ENCODE results near the gene RSKR. TPM values are rescaled to one million over a fixed set of nuclear protein-coding genes. Genes with fewer than 3 reads are reported as not detected.

RSKR gene
- total RNA-seq, 3 donors from 2014 or later = 10.0 to 15.1 (median 11.1) TPM

DNA sequence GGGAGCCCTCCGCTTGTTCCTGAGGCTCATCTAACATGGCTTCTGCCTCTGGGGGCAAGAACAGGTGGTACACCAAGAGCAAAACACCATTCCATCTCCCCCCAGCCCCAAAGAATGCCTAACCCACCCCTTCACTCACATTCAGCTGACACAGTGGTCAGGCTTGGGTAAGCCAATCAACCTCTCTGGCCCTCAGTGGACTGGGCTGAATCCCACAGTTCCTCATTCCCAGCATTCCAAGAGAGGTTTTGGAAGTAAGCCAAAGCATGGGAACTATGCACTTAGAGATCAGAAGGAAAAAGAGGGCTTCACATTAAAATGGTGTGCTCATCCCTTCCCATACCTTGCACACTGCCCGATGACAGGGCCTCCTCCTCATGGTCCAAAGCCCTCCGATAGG lies 50.5 kb downstream of the RSKR start:
- H3K4me3 ChIP-seq = no peak overlapping the region
- H3K4me1 ChIP-seq (ENCODE audit: low read depth) = no peaks in the 10 kb centered on the region
- peaks cover 4% of the 10 kb centered on the region for H3K36me3 ChIP-seq (ENCODE audit: low read depth)
- DNase-seq (no peak), ATAC-seq (no peak)
- intact Hi-C loops (cut with DNase I, micrococcal nuclease) = no loop called here
- no peak for TF ChIP-seq CTCF (IDR thresholded peaks at IDR 0.05)
- no peaks in the 10 kb centered on the region for H3K9me3 ChIP-seq

Other genes with a start within 250 kb of the RSKR start
- gene SEBOX, start 249.0 kb downstream of the RSKR start, total RNA-seq = not detected
- gene VTN, start 243.9 kb downstream of the RSKR start, total RNA-seq = under 1 TPM; 0.23 to 0.39 (median 0.35) TPM
- 10 to 100 TPM; 12.8 to 16.4 (median 15.0) TPM for gene SARM1, start 242.5 kb downstream of the RSKR start, total RNA-seq
- 1 to 10 TPM; 4.2 to 10.0 (median 8.6) TPM for gene SLC46A1, start 208.0 kb downstream of the RSKR start, total RNA-seq
- 10 to 100 TPM; 14.9 to 87.0 (median 17.1) TPM for gene SLC13A2, start 140.5 kb downstream of the RSKR start, total RNA-seq
- gene FOXN1, start 107.8 kb downstream of the RSKR start, total RNA-seq = under 1 TPM in 2 of 3 donors, not detected in 1; 0.46 to 0.69 TPM
- 10 to 100 TPM; 20.5 to 32.3 (median 23.2) TPM for gene UNC119, start 61.6 kb downstream of the RSKR start, total RNA-seq
- 100 to 1,000 TPM in 1 of 3 donors, 10 to 100 TPM in 2; 52.2 to 100 (median 88.5) TPM for gene PIGS, start 42.7 kb downstream of the RSKR start, total RNA-seq
- gene ALDOC, start 37.3 kb downstream of the RSKR start, total RNA-seq = 10 to 100 TPM; 15.3 to 25.4 (median 19.7) TPM
- 10 to 100 TPM in 2 of 3 donors, 1 to 10 TPM in 1; 7.2 to 30.3 (median 15.1) TPM for gene SPAG5, start 15.2 kb downstream of the RSKR start, total RNA-seq
- gene BLTP2, start 31.0 kb upstream of the RSKR start, total RNA-seq = 100 to 1,000 TPM; 131 to 159 (median 134) TPM
- gene SDF2, start 47.7 kb upstream of the RSKR start, total RNA-seq = 10 to 100 TPM; 55.0 to 67.5 (median 56.3) TPM
- 10 to 100 TPM; 47.8 to 97.7 (median 60.7) TPM for gene SUPT6H, start 48.0 kb upstream of the RSKR start, total RNA-seq
- 1 to 10 TPM; 1.3 to 2.0 (median 1.8) TPM for gene PROCA1, start 97.7 kb upstream of the RSKR start, total RNA-seq
- 10 to 100 TPM in 2 of 3 donors, 1 to 10 TPM in 1; 6.5 to 74.4 (median 19.3) TPM for gene RAB34, start 103.7 kb upstream of the RSKR start, total RNA-seq
- gene RPL23A, start 105.8 kb upstream of the RSKR start, total RNA-seq = 1,000 to 10,000 TPM; 1,144 to 1,252 (median 1,216) TPM
- gene TLCD1, start 112.0 kb upstream of the RSKR start, total RNA-seq = 10 to 100 TPM in 2 of 3 donors, 1 to 10 TPM in 1; 4.8 to 21.3 (median 16.8) TPM
- 1 to 10 TPM; 3.4 to 7.9 (median 6.8) TPM for gene NEK8, start 114.6 kb upstream of the RSKR start, total RNA-seq
- gene TRAF4, start 129.8 kb upstream of the RSKR start, total RNA-seq = 100 to 1,000 TPM in 2 of 3 donors, 10 to 100 TPM in 1; 66.0 to 166 (median 126) TPM
- 10 to 100 TPM; 25.3 to 40.0 (median 30.0) TPM for gene FAM222B, start 228.6 kb upstream of the RSKR start, total RNA-seq
- 10 to 100 TPM; 28.6 to 38.7 (median 35.9) TPM for gene ERAL1, start 240.8 kb upstream of the RSKR start, total RNA-seq